Measurements from ENCODE around the gene INPP5D.

Gene INPP5D

DNA sequence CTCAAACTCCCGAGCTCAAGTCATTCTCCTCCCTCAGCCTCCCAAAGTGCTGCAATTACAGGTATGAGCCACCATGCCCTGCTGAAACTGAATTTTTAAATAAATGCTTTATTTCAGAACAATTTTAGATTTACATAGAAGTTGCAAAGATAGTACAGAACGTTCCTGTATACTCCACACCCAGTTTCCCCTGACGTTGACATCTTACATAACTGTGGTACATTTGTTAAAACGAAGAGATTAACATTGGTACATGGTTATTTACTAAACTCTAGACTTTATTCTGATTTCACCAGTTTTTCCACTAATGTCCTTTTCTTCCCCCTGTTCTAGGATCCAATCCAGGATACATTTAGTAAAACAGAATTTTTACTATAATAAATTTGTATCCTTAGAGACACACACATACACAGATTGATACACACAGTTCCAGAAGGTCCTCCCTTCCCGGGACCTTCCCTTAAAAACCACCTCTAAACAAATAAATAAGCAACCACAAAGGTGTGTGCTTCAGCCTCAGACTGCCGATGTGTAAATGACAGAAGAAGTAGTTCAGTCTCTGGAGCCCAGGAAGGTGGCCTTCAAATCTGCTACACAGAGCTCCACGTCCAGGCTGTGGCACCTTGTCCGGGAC lies 20.8 kb upstream of the INPP5D start:
- no peak for DNase-seq (ENCODE audit: low read depth)
- TF ChIP-seq, protein P1, sequence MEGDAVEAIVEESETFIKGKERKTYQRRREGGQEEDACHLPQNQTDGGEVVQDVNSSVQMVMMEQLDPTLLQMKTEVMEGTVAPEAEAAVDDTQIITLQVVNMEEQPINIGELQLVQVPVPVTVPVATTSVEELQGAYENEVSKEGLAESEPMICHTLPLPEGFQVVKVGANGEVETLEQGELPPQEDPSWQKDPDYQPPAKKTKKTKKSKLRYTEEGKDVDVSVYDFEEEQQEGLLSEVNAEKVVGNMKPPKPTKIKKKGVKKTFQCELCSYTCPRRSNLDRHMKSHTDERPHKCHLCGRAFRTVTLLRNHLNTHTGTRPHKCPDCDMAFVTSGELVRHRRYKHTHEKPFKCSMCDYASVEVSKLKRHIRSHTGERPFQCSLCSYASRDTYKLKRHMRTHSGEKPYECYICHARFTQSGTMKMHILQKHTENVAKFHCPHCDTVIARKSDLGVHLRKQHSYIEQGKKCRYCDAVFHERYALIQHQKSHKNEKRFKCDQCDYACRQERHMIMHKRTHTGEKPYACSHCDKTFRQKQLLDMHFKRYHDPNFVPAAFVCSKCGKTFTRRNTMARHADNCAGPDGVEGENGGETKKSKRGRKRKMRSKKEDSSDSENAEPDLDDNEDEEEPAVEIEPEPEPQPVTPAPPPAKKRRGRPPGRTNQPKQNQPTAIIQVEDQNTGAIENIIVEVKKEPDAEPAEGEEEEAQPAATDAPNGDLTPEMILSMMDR (IDR thresholded peaks at IDR 0.05; ENCODE audit: low read length, missing control alignments): no peak
- no peak overlapping the region for H3K4me3 ChIP-seq (replicated peaks; ENCODE audit: low read depth, low read length)

DNA sequence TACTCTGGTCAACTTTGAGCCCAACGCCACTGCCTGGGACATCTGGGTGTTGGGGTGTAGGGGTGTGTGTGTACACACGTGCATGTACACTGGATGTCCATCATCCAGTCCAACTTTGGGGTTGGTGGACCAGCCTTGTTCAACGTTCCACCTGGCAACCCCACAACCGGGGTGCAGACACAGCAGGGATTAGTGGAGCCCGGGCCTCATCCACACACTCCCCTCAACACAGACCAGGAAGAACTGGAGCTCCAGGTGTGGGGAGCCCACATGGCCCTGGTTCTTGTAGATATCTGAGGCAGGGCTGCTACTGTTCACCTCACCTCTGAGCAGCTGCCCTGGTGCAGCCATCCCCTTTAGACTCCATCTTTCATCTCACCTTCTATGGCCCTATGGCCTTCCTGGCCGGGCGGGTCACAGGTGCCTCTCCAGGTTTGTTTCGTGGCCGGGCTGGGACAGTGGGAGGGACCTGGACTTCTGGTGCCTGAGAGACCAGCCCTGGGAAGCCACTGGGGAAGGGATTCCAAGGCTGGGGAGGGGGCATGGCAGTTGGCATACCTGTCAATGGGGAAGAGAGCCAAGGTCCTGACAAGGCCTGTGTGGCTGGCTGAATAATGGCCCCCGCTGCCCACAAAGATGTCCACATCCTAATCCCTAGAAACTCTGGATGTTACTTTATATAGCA lies 20.2 kb upstream of the INPP5D start:
- TF ChIP-seq, protein P1 (IDR thresholded peaks at IDR 0.05; ENCODE audit: low read length, missing control alignments): no peak
- H3K4me3 ChIP-seq (replicated peaks; ENCODE audit: low read depth, low read length): no peak overlapping the region
- no peak for DNase-seq (ENCODE audit: low read depth)

DNA sequence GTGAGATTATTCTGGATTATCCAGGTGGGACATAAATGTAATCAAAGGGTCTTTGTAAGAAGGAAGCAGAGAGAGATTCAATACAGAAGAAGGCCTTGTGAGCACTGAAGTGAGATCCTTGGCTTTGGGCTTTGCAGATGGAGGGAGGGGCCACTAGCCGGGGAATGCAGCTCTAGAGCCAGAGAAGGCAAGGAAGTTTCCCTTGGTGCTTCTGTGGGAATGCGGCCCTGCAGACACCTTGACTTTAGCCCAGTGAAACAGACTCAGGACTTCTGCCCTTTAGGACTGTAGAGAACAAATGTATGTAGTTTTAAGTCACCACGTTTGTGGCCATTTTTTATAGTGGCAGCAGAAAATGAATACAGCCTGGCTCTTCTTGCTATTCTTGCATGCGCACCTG lies 19.6 kb upstream of the INPP5D start:
- no peak overlapping the region for H3K4me3 ChIP-seq (replicated peaks; ENCODE audit: low read depth, low read length)
- DNase-seq (ENCODE audit: low read depth): no peak
- TF ChIP-seq, protein P1 (IDR thresholded peaks at IDR 0.05; ENCODE audit: low read length, missing control alignments): no peak

DNA sequence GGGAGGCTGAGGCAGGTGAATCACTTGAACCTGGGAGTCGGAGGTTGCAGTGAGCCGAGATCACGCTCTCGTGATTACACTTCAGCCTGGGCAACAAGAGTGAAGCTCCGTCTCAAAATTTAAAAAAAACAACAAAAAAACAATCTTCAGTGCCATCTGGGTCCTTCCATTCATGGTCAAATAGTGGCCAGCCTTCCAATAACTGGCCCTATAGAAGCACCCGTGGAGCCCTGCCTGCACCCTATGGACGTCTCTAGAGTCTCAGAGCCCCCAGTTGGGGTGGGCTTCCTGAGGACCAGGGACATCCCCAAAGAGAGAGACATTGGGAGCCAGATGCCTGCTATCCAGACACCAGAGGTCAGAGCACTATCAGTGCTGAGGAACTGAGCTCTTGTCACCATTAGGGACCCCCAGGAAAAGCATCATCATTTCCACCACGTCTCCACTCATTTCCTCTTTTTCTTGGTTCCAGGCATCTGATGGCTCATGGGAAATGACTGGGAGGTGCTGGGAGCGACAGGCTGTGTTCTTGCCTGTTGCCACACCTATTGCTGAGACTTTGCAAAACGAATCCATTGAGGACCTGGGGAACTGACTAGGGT lies 18.3 kb upstream of the INPP5D start:
- no peak overlapping the region for H3K4me3 ChIP-seq (replicated peaks; ENCODE audit: low read depth, low read length)
- TF ChIP-seq, protein P1 (IDR thresholded peaks at IDR 0.05; ENCODE audit: low read length, missing control alignments): no peak

DNA sequence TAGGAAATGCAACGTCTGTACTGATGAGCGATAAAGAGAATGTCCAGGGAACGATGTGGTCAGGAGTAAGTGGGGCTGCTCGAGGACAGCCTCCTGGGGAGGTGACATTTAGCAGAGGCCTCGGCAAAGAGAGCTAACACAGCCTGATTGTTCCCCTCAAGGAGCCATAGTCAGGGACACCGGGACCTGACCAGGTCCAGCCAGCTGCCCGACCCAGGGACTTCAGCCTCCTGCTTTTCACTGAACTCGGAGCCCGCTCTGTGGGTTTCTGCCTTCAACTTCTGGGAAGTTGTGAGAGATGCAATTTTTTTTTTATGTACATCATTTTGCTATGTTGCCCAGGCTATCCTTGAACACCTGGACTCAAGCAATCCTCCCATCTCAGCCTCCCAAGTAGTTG lies 17.6 kb upstream of the INPP5D start:
- H3K4me3 ChIP-seq (replicated peaks; ENCODE audit: low read depth, low read length): no peak overlapping the region
- TF ChIP-seq, protein P1 (IDR thresholded peaks at IDR 0.05; ENCODE audit: low read length, missing control alignments): no peak

More for the DNA sequence above, 18.3 kb upstream of the INPP5D start:
- DNase-seq (ENCODE audit: low read depth): no peak

DNA sequence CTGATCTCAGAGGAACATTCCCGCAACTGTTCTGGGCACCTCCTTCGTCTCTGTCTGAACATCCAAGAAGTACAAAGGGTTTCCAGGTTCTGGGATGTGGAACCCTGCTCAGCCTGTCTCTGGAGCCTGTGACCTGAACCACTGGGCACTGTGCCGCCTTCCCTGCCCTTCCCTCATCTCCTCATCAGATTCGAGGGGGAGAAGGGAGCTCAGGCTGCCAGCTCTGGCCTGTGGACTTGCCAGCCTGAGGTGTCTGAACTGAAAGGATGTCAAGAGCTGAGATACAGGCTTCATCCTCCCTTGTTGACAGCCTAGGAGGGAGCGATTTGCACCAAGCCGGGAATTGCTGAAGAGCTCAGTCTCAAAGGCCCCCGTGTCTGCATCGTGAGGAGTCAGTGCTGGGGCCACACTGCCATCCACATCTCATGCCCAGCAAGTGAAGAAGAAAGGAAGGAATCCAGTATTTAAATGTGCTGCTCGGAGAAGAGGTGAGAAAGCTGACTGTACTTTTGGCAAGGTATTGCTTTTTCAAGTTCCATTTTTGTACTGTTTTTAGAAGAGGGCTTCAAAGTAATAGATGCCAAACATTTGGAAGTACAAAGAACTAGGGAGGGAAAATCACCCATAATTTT lies 15.1 kb upstream of the INPP5D start:
- TF ChIP-seq, protein P1 (IDR thresholded peaks at IDR 0.05; ENCODE audit: low read length, missing control alignments): no peak
- no peak for DNase-seq (ENCODE audit: low read depth)

More for the DNA sequence above, 17.6 kb upstream of the INPP5D start:
- no peak for DNase-seq (ENCODE audit: low read depth)

More for the DNA sequence above, 15.1 kb upstream of the INPP5D start:
- no peak overlapping the region for H3K4me3 ChIP-seq (replicated peaks; ENCODE audit: low read depth, low read length)
